Measurements from ENCODE around the gene ALX4. TPM values are rescaled to one million over a fixed set of nuclear protein-coding genes. Genes with fewer than 3 reads are reported as not detected.

The ALX4 gene
- total RNA-seq, 1 donor from 2014 or later, result not detected

DNA sequence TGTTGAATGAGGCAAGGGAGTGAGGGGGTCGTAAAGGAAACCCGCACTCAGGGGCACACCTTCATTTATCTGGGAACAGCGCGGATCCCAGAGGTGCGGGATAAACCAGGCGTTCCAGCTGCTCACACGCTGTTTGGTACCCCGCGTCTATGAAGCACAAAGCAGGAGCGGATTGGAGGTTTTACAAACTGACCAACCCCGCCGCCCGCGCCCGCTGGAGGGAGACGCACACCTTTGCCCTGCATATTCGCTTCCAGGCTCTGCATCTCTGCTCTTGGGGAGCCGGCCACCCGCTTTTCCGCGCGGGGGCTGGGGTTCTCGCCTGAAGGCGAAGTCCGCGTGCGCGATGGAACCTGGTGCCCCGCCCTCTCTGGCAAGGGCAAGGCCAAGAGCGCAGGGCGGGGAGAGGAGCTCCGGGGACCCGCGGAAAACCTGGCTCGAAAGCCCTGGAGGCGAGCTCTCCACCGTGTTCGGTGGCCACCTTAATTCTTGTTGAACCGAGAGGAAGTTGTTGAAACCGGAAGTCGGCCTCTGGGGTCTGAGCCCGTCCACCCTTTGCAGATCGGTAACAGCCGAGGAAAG lies 6.8 kb upstream of the ALX4 start:
- DNase-seq (ENCODE audit: extremely low read depth, low read depth, low spot score), result no peak

DNA sequence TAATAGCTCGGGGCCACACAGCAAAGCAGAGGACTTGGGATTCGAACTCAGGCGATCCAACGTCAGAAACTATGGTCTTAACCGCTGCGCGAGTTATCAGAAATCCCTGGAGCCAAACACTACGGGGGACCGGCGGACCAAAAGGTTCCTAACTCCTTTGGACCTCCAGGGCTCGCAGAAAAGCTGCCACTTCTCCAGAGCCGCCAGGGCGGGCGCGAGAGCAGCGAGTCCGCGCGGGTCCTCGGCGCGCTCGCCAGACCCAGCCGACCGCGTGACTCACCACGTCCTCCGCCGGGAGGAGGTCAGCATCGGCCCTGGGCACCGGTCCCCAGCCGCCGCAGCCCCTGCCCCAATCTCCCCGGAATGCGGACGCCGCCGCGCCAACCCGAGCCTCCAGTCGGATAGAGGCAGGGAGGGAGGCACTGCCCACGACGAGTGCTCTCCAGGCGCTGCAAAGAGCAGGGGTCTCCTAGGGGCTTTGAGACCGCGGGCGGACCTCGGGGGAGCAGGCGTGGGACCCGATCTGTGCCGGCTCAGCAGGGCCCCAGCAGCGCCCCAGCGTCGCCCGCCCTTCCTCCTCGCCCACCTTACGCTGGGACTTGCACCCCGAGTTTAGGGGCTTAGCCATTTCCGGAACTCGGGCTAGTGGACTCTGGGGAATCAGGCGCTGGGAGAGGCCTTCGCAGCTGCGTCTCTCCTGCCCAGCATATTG lies 6.2 kb upstream of the ALX4 start:
- DNase-seq (ENCODE audit: extremely low read depth, low read depth, low spot score), result no peak

DNA sequence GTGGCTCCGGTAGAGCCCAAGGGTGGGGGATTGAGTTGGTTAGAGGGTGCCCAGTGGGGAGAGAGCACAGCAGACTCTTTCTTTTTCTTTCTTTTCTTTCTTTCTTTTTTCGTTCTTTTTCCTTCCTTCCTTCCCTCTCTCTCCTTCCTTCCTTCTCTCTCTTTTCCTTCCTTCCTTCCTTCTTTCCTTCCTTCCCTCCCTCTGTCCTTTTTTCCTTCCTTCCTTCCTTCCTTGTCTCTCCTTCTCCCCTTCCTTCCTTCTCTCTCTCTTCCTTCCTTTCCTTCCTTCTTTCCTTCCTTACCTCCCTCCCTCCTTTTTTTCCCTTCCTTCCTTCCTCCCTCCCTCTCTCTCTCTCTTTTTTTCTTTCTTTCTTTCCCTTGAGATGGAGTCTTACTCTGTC lies 4.8 kb upstream of the ALX4 start:
- no peak for DNase-seq (ENCODE audit: extremely low read depth, low read depth, low spot score)

DNA sequence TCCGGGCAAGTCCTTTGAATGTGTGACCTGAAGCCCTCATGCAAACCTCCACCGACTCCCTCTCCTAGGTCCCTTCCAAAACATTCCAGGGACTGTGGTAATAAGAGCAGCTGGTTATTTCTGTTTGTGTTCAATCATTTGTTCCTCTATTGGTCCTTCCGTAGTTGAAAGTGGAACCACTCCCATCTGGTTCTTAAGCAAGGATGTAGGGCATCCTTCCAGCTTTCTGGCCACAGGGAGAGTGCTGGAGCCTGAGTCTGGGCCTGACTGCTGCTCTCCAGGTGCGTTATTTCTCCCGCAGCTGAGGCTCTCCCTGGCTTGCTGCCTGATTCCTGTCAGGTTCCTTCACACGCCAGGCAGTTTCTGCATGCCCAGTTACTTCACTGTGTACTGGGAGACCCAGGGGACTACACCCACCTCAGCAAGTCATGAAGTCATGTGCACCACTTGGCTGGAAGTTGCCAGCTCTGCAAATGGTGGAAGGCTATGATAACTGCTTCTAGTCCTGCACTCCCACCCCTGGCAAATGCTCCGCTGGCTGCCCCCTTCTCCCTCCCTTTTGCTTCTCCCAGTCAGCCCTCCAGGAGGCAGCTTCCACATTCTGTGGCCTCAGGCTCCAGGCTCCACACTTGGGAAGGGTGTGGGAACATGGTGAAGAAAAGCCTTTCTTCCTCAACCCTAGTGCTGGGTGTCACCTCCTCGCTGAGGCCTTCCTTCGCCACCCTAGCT lies 4.0 kb upstream of the ALX4 start:
- DNase-seq (ENCODE audit: extremely low read depth, low read depth, low spot score), result no peak

DNA sequence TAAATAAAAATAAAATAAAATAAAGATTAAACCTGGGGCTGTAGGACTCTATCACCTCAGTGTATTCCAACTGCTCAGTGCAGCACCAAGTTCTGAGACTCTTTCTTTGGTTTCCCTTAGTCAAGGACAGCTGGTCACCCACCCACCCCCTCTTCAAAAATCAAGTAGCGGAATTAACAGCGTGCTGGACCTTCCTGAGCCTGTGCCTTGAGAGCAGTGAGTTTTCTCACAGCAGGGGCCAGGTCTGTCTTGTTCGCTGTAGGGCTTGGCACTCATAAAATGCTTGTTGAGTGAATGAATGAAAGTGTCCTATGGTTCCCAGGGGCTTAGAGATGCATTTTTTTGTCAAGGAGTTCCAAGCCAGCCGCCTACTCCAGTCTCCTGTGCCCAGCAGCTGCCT lies 2.9 kb upstream of the ALX4 start:
- no peak for DNase-seq (ENCODE audit: extremely low read depth, low read depth, low spot score)

DNA sequence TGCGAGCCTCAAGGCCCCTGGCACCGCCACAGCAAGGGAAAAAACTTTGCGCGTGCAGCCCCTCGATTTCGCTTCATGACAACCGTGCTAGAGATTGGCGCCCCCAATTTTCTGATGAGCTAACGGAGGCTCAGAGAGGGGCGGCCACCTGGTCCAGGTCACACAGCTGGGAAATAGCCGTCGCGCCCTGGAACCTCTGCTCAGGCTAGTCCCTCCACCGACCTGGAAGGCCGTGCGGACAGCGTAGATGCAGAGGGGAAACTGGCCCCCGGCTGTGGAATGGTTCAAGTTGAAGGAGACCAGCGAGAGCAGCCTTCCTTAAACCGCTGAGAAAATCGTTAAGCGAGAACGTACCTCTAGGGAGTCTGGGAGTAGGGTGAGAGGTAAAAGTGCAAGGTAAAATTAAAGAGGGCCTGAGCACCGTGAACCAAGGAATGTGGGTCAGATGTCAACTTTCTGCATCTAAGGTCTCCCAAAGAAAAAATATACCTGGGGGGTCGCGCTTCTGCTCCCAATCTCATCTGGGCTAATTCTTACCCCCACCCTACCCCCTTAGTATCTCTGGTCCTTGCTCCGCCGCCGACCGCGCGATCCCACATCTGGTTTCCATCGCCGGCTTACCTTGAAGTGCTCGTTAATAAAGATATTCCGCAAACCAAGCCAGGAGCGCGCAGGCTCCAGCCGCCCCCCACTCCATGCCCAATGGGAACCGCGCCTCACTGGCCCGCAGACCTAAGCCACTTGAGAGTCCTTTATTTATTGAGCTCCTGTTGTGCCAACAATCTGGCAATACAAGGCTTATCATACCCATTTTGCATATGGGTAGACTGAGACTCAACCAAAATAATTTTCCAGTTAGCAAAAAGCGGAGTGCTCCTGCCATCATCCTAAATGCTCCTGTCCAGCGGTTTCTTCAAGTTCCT lies 1.7 kb upstream of the ALX4 start:
- DNase-seq (ENCODE audit: extremely low read depth, low read depth, low spot score), result no peak

DNA sequence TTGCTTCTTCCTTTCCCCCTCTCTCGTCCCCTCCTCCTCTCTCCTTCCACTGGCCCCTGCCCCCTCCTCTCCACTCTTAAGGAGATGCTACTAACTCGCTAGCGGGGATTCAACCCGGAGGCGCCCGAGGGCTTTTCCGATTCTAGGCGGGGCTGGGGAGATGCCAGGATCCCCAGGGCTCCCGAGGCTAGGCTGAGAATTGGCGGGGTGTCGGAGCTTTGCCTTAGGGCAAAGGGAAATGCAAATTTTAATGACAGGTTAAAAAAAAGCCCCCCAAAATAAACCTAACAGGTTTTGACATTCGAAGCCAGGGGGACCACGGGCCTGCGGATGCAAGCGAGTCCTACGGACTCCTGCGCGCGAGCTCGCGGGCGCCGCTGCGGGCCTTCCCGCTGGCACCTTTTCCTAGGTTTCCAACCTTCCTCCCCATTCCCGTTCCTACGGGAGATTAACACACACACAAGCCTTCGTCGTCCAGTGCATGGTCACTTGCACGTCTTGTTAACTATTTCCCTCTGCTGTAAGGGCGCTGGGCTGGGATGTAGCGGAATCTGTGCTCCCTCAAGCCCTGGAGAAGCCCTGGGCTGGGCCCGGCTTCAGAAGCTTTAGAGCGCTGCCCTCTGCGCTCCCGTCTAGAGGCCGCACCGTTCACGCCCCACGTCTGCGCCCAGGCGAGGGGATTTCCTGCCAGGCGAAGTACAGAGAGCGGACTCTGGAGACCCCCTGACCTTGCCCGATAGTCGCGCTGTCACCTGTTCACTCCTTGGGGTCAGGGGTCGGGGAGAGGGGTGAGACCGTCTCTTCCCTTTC lies 729 bp upstream of the ALX4 start:
- no peak for DNase-seq (ENCODE audit: extremely low read depth, low read depth, low spot score)

DNA sequence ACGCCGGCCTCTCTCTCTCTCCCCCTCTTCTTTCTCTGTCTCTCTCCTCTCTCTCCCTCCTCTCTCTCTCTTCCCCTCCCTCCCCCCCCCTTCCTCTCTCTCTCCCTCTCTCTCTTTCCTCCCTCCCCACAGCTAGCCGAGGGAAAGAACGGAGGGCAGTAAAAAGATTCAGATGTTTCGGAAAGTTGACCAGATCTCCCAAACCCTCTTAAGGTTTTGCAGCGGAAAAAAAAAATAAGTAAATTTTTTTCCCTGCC lies 195 bp upstream of the ALX4 start:
- DNase-seq (ENCODE audit: extremely low read depth, low read depth, low spot score), result no peak

DNA sequence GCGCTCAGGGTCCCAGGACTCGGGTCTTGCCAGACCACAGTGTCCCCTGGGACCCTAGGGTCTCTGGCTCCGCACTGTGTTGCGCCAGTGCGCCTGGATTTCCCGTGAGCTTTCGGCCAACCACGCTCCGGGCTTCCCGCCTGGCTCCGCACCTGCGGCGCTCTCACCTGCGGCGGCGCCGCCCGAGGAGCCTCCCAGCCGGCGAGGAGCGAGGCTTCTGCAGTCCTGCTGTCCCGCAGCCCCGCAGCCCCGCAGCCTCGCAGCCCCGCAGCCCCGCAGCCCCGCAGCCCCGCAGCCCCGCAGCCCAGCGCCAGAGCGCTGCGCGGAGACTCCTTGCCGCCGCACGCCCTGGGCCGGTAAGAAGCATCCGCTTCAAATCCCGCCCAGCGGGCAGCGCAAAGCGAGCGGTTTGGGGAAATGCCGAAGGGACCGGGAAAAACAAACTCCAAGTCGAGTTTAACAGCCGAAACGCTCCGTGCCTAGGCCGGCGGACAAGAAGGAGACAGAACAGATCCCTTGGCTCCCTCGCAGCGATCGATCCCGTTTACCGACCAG lies 939 bp downstream of the ALX4 start:
- no peak for DNase-seq (ENCODE audit: extremely low read depth, low read depth, low spot score)

DNA sequence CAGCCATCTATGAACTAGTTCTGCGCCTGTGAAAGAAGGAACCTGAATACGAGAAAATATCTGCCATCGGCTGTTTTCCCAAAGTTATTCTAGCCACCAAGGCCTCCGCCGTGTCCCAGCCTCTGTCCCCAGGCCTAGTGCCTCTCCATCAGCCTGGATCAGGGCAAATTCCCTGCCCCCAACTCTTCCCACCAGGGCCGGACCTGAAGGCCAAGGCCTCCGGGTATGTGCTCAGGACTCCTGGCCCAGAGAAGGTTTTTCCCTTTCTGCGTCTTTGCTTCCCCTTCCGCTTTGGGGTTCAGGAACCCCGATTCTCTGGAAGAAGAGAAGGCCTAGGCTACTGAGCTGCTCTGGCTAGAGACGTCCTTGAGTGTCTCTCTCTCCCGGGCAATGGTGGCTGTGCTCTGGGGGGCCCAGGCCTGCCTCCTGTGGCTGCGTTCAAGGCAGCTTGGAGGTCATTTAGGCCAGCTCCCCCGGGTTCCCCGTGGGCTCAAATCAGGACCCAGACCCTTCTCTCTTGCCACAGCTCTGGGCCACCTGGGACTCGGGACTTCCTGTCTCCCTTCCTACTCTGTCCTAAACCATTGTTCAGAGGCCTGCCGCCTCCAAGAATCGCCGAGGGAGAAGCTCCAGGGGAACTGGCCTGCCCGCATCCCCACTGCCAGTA lies 1.6 kb downstream of the ALX4 start:
- DNase-seq (ENCODE audit: extremely low read depth, low read depth, low spot score), result no peak

DNA sequence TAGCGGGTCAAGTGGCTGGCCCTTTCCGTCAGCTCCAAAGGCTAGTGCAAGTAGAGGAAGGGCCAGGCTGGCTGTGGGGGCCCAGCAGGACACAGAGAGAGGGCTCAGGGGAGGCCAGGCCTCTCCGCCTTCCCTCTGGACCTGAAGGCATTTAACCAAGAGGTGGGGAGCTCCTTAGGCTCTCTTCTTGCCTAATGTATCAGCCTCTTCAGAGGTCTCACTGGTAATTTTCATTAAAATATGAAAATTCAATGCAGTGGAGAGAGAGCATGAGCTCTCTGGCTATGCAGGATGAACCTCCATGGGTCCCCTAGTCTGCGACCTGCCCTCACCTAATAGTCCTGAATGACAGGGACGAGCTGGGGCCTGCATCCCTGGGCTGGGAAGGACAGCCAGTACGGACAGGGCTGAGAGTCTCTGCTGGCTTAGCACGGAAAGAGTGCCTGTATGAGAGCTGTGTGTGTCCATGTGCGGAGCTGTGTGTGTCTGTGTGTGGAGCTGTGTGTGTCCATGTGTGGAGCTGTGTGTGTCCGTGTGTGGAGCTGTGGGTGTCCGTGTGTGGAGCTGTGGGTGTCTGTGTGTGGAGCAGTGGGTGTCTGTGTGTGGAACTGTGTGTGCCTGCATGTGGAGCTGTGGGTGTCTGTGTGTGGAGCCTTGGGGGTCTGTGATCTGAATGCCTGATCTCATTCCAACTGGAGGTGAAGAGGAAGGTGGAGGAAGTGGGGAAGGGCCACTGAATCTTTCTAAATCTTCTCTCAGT lies 2.4 kb downstream of the ALX4 start:
- DNase-seq (ENCODE audit: extremely low read depth, low read depth, low spot score), result no peak

DNA sequence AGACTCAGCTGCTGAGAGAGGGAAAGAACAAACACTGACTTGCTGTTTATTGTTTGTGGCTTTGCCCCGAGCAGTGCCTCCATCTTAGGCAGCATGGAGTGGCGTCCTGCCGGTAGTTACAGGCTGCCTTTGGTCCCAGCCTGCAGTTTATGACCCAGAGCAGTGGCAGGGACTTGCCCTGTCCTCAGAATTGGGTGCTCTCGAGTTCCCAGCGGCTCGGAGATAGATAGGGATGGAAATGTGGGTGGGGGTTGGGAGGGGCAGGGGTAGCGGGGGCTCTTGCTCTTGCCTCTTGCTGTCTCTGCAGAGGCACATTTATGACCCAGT lies 3.1 kb downstream of the ALX4 start:
- no peak for DNase-seq (ENCODE audit: extremely low read depth, low read depth, low spot score)

DNA sequence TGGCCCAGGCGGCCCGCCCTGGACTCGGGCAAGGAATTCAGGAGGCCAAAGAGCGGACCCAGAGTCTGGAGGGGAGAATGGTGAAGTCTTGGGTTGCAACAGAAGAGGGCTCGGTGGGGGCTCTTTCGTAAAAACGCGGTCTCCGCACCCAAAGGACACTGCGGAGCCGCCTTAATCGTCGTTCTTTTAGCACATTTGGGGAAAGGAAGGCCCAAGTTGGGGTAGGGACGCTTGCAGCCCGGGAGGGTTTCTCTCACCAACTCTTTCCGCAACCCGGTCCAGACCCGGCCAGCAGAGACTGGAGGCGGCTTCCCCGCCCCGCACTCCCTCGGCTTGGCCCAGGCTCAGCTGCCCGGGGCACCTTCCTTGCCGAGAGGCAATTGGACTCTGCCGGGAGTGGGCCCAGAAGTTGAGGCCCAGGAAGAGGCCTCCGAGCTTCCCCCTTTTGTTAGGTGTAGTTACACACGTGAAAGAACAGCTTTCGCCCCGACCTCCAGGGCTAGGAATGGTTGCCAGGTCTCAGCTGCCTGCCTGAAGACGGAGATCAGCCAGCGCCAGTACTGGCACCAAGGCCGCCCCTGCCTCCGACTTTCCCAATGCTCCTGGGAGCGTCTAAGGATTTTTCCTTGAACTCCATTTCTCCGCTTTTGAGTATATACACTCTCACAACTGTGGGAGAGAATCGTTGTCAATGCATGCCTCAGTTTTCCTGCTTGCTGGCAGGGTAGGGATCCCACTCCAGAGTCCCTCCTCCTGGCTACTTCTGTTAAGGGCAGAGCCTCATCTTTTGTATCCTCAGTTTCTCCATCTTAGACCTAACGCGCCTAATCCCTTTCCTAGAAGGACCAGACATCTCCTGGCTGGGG lies 3.7 kb downstream of the ALX4 start:
- no peak for DNase-seq (ENCODE audit: extremely low read depth, low read depth, low spot score)

DNA sequence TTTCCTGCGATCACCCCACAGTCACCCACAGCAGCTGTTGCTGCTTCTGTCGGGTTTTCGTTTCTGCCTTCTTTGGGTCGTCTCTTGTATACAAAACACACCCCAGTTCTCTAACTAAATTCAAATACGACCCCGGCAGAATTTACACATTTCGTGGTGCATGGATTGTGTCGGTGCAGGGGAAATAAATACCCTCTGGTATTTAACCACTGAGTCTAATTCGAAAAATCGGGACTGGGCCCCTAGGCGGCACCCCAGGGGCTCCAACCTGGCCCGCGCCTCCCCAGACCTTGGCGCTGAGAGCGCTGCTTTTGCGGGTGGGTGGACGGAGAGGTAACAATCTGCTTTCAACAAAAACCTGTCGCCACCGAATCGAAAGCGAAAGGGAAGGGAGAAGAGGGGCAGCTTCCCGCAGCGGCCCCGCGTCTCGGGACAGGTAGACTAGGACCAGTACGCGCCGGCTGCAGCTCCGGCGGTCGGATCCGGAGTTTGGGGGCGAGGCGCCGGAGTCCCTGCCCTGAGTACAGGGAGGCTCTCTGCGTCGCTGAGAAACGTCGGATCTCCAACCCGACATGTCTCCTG lies 4.4 kb downstream of the ALX4 start:
- no peak for DNase-seq (ENCODE audit: extremely low read depth, low read depth, low spot score)

DNA sequence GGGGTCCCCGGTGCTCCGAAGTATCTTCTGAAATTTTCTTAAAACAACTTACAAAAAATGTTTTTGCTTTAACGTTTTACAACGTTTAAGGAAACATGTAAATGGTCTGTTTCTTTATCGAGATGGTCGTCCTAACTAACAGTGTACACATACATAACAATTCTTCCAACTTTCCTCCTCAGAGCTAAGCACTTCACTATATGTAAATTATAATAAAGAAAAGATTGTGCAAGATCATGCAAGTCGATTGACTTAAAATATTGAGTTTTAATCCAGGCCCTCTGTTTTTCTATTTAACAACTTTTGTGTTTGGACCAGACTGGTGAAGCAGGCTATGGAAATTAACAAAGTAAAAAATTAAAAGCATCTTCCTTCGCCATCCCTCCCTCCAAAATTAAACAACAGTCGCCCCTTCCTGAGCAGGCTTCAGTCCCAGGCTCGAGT lies 4.9 kb downstream of the ALX4 start:
- DNase-seq (ENCODE audit: extremely low read depth, low read depth, low spot score), result no peak

DNA sequence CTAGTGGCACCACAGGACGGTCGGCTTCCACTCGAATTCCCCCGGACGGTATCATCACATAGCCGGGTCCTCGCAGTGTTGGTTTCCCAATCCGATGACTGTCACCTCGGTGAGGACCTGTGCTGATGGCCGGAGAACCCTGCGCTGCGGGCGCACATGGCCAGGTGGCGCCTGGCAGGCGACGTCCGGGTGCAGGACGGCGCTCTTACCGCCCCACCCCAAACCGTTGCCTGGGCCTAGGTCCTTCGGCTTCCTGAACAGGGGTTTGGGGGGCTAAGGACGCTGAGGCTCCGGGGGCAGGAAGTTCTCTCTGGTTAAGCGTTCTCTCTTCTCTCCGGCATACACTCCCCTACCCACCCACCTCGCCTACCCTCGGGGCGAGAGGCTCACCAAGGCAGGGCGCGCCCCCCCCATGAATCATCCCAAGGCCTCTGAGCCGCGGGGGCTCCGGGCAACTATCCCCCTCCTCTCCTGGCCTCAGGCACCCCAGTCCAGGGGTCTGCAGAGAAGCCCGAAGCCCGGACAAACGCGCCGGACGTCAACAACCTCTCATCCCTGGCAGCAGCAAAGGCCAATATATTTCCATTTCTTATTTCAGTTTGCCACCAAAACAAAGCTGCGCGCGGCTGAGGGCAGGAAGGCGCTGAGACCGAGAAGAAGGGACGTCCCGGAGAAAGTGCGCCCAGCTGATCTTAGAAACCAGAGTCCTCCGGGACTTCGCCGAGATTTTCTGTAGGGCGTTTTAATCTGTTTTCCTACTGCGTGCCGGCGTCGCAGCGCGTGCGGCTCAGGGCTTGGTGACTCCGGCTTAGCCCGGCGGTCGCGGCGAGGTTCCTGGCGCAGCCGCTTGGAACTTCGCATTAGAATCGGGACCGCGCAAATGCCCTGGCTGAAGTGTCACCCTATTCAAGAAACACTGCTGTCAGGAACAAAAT lies 5.6 kb downstream of the ALX4 start:
- no peak for DNase-seq (ENCODE audit: extremely low read depth, low read depth, low spot score)
